LNCAP (cell line): ENCODE data around the gene MIOX.

Experiments used
- TF ChIP-seq, protein P1 (sequence below): fragments of 450-650 bp; IDR thresholded peaks from 2 replicates; pipeline ENCODE4 v1.5.1; 2017; ENCODE audit warnings: mild to moderate bottlenecking

MIOX gene

DNA sequence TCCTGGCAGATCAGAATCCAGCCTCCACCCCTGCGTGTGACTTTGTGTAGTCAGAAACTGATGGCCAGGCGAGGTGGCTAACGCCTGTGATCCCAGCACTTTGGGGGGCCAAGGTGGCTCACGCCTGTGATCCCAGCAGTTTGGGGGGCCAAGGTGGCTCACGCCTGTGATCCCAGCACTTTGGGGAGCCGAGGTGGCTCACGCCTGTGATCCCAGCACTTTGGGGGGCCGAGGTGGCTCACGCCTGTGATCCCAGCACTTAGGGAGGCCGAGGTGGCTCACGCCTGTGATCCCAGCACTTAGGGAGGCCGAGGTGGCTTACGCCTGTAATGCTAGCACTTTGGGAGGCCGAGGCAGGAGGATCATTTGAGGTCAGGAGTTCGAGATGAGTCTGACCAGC lies 26.5 kb downstream of the MIOX start:
- TF ChIP-seq, protein P1, sequence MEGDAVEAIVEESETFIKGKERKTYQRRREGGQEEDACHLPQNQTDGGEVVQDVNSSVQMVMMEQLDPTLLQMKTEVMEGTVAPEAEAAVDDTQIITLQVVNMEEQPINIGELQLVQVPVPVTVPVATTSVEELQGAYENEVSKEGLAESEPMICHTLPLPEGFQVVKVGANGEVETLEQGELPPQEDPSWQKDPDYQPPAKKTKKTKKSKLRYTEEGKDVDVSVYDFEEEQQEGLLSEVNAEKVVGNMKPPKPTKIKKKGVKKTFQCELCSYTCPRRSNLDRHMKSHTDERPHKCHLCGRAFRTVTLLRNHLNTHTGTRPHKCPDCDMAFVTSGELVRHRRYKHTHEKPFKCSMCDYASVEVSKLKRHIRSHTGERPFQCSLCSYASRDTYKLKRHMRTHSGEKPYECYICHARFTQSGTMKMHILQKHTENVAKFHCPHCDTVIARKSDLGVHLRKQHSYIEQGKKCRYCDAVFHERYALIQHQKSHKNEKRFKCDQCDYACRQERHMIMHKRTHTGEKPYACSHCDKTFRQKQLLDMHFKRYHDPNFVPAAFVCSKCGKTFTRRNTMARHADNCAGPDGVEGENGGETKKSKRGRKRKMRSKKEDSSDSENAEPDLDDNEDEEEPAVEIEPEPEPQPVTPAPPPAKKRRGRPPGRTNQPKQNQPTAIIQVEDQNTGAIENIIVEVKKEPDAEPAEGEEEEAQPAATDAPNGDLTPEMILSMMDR = no peak

DNA sequence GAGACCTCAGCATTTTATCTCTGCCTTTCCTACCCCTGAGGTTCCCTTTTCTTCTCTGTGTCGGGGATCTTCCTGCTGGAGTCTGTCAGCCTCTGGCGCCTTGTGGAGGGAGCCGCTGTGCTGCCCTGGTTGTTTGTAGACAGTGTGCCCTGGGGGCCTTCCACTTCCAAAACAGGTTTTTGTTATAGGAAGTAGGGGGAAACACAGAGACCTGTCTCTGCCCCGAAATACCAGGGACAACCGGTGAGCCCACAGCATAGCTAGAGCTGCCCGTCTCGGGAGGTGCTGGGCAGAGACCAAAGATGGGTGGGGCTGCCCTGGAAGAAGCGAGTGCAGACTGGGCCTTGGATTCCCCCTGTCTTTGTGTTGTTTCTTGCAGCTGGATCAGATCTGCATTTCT lies 29.4 kb downstream of the MIOX start:
- TF ChIP-seq, protein P1 = no peak

DNA sequence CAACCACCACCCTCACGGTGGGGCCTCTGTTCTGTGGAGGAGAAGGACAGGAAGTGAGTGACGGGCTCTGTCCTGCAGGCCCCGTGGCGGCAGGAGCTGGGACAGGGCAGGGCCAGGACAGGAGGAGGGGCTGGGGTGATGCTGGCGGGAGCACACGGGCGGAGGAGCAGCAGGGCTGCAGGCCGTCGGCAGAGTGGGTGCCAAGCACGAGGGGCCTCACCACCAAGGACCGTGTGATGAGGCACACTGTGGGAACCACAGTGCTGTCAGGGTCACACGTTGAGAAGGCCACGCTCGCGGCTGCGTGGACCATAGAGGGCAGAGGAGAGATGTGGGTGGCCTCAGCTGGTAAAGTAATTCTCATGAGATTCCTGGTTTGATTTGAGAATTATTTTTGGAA lies 30.2 kb downstream of the MIOX start:
- TF ChIP-seq, protein P1 = no peak

DNA sequence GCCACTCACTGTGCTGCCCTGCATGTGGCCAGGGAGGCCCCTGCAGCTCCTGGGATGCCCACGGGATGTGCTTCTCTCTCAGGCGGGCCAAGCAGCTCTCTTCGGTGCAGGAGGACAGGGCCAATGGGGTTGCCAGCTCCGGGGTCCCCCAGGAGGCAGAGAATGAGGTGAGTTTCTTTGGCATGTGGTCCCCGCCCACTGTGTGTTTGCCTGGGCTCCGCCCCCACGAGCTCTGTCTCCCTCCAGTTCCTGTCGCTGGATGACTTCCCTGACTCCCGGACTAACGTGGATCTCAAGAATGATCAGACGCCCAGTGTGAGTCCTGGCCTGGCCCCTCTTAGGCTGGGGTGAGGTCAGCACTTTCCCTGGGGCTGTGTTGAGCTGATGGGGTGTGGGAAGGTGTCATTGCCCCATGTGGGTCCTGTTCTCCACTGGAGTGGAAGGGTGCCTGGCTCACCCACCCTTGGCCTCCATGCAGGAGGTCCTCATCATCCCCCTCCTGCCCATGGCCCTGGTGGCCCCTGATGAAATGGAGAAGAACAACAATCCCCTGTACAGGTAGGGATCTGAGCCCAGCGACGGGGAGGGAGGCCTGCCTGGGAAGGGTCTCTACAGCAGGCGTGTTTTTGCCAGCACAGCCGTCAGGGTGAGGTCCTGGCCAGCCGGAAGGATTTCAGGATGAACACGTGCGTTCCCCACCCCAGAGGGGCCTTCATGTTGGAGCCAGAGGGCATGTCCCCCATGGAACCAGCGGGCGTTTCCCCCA lies 31.0 kb downstream of the MIOX start:
- TF ChIP-seq, protein P1 = no peak

DNA sequence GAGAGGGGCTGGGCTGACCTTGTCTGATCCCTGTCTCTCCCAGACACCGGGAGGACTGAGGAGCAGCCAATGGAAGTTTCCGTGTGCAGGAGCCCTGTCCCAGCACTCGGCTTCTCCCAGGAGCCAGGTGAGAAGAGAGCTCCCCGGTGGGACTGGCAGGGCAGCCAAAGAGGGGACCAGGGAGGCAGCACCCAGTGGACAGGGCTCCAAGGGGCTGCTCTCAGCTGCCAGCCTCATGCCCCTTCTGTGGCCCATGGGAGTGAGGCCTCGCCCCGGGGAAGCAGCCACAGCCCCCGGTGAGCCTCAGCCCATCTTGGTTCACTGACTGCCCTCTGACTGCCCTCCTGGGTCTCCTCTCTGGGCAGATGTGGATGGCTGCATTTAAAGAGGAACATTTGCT lies 31.9 kb downstream of the MIOX start:
- TF ChIP-seq, protein P1 = no peak

DNA sequence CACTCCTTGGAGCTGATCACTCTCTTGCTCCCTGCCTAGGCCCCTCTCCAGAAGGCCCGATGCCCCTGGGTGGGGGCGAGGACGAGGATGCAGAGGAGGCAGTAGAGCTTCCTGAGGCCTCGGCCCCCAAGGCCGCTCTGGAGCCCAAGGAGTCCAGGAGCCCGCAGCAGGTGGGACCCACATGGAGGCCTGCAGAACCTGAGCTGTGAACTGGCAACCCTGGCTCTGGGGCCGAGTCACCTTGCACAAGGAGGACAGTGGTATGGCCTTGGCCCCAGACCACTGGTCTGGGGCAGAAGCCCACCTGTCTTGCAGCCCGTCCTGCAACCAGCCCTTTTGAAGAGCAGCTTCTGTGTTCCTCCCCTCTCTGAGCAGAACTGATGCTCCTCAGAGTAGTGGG lies 32.5 kb downstream of the MIOX start:
- TF ChIP-seq, protein P1 = no peak

DNA sequence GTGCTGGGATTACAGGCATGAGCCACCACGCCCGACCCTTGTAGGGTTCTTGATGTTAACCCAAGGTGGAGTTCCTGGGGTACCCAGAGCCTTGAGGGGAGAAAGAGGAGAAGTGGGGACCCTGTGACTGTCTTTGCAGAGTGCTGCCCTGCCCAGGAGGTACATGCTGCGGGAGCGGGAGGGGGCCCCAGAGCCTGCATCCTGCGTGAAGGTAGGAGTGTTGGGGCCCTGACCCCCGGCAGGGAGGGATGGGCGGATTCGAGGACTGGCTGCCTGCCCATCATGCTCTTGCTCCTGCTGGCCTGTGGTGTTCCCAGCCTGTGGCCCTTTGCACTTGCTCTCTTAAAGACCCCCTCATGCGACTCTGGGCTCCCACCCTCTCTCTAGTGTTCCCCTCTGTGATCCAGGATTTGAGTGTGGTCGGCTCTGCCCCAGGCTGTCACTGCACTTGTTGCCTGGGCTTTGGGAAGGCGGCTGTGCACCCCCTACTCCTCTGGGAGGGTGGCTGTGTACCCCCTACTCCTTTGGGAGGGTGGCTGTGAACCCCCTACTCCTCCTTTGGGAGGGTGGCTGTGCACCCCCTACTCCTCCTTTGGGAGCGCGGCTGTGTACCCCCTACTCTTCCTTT lies 34.3 kb downstream of the MIOX start:
- TF ChIP-seq, protein P1 = no peak
